ENCODE measurements around the gene GALNTL6. TPM values are rescaled to one million over a fixed set of nuclear protein-coding genes. Genes with fewer than 3 reads are reported as not detected.

Gene GALNTL6
- total RNA-seq, 1 experiment from 2014 or later, result not detected

GRCh38 chr4:172760512-172760911, 947.3 kb downstream of the GALNTL6 start:
- no peak overlapping the region for H2BK12ac ChIP-seq (ENCODE audit: insufficient read length, low read depth, low read length)
- no CpG with 5 or more reads among the region's 6 CpGs for WGBS (ENCODE audit: extremely low coverage, insufficient read length, low lambda C conversion rate)
- H3K27ac ChIP-seq (ENCODE audit: insufficient read length, low read depth, low read length), result no peak overlapping the region
- H3K79me1 ChIP-seq (ENCODE audit: insufficient read depth, low read depth, low read length, poor library complexity, severe bottlenecking), result no peaks in the 10 kb centered on the region
- no peaks in the 10 kb centered on the region for H3K27me3 ChIP-seq (ENCODE audit: insufficient read depth, low read length)
- no peak overlapping the region for H2AFZ ChIP-seq (ENCODE audit: low read length)
- H3K79me2 ChIP-seq (ENCODE audit: insufficient read depth, low read length), result no peaks in the 10 kb centered on the region; the same call in 1 of the 2 replicates
- no peak overlapping the region for H3T11ph ChIP-seq (ENCODE audit: low read length)
- H2AK5ac ChIP-seq (ENCODE audit: insufficient read length, low read length), result no peak overlapping the region
- Mint-ChIP-seq H3K27me3 (ENCODE audit: low read depth) (no peaks in the 10 kb centered on the region), H3K4me3 (no peak overlapping the region), H3K36me3 (ENCODE audit: insufficient read depth in 1 of 3, low read depth in 3 of 3) (no peaks in the 10 kb centered on the region; a peak in 1 of 7 replicates), H3K27ac (peak overlapping the region in 1 of 3 experiments; percentile 24; a peak in 1 of 7 replicates), H3K4me1 (no peaks in the 10 kb centered on the region; a peak in 1 of 4 replicates), H3K9me3 (no peaks in the 10 kb centered on the region)
- no peak overlapping the region for H3K18ac ChIP-seq (ENCODE audit: insufficient read length, low read depth, low read length)
- no peak overlapping the region for H3K56ac ChIP-seq (ENCODE audit: insufficient read length, low read depth, low read length)
- H3K9me3 ChIP-seq (ENCODE audit: control insufficient read depth, low read depth, low read length), result no peaks in the 10 kb centered on the region
- no peaks in the 10 kb centered on the region for H3K4me1 ChIP-seq (ENCODE audit: insufficient read depth, low read length)
- no peak overlapping the region for H3K4me2 ChIP-seq (ENCODE audit: insufficient read depth, insufficient read length, low read length)
- DNase-seq, result no peak
- no peaks in the 10 kb centered on the region for H3K23me2 ChIP-seq (ENCODE audit: insufficient read length, low read depth, low read length, poor library complexity, severe bottlenecking)
- no peak overlapping the region for H3K4ac ChIP-seq (ENCODE audit: low read depth, low read length)
- H2BK15ac ChIP-seq (ENCODE audit: low read depth, low read length), result no peak overlapping the region
- H4K91ac ChIP-seq (ENCODE audit: insufficient read length, low read depth, low read length), result no peak overlapping the region
- H2BK20ac ChIP-seq (ENCODE audit: low read depth, low read length, poor library complexity, severe bottlenecking), result no peak overlapping the region
- H2BK120ac ChIP-seq (ENCODE audit: low read depth, low read length, poor library complexity, severe bottlenecking), result no peak overlapping the region
- no peak overlapping the region for H4K5ac ChIP-seq (ENCODE audit: insufficient read length, low read depth, low read length)
- H3K9ac ChIP-seq (ENCODE audit: extremely low read depth, insufficient read length, low read length), result no peak overlapping the region
- TF ChIP-seq CTCF (conservative IDR thresholded peaks at IDR 0.05), result no peak
- no peak overlapping the region for H2BK5ac ChIP-seq (ENCODE audit: insufficient read length, low read length)
- no peak overlapping the region for H4K8ac ChIP-seq (replicated peaks; ENCODE audit: insufficient read length, low read depth, low read length)
- no peaks in the 10 kb centered on the region for H4K20me1 ChIP-seq (ENCODE audit: control insufficient read depth, insufficient read depth, insufficient read length)
- no peak overlapping the region for H3K23ac ChIP-seq (ENCODE audit: insufficient read length, low read depth, low read length)
- H3K14ac ChIP-seq (ENCODE audit: insufficient read depth, low read length), result no peak overlapping the region
